ENCODE data around the gene PNLIPRP1. TPM values are rescaled to one million over a fixed set of nuclear protein-coding genes. Genes with fewer than 3 reads are reported as not detected.

PNLIPRP1 gene
- total RNA-seq, 1 donor, result not detected

DNA sequence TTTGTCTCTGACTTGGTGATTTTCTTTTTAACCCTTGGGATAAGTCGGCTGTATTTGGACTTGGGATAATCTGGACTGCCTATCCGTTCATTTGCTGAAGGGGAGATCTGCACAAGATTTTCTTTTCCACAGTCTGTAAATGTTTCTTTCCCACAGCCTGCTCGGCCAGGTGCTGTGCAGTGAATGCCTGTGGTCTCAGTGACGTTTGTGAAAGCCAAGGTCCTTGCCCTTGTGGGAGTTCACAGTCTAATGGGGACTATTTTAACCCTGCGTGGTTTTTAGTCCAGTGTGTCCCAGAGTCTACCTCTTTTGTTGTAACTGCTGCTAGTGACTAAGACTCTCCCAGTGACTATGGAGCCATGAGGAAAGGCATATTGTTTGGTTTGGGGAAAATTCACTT, 36.1 kb upstream of the PNLIPRP1 start:
- no peak for DNase-seq (ENCODE audit: low read depth)
- TF ChIP-seq, protein P1, sequence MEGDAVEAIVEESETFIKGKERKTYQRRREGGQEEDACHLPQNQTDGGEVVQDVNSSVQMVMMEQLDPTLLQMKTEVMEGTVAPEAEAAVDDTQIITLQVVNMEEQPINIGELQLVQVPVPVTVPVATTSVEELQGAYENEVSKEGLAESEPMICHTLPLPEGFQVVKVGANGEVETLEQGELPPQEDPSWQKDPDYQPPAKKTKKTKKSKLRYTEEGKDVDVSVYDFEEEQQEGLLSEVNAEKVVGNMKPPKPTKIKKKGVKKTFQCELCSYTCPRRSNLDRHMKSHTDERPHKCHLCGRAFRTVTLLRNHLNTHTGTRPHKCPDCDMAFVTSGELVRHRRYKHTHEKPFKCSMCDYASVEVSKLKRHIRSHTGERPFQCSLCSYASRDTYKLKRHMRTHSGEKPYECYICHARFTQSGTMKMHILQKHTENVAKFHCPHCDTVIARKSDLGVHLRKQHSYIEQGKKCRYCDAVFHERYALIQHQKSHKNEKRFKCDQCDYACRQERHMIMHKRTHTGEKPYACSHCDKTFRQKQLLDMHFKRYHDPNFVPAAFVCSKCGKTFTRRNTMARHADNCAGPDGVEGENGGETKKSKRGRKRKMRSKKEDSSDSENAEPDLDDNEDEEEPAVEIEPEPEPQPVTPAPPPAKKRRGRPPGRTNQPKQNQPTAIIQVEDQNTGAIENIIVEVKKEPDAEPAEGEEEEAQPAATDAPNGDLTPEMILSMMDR (IDR thresholded peaks at IDR 0.05; ENCODE audit: insufficient read depth, low read depth, low read length), result no peak
- H3K4me3 ChIP-seq (ENCODE audit: low read depth, low read length), result no peak overlapping the region

DNA sequence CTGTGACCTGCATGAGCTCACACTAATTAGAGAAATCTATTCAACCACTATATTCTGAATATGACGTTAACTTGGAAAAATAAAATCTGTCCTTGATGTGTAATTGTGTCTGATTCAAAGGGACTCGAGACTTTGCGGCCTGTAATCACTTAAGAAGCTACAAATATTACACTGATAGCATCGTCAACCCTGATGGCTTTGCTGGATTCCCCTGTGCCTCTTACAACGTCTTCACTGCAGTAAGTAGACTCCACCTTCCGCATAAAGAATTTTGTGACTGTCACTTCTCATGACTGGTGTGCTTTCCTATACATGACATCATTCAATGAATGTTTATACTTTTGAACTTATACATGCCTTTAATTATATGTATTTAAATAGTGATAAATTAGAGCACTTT, 34.9 kb upstream of the PNLIPRP1 start:
- TF ChIP-seq, protein P1 (IDR thresholded peaks at IDR 0.05; ENCODE audit: insufficient read depth, low read depth, low read length), result no peak
- DNase-seq (ENCODE audit: low read depth), result no peak
- H3K4me3 ChIP-seq (ENCODE audit: low read depth, low read length), result no peak overlapping the region

DNA sequence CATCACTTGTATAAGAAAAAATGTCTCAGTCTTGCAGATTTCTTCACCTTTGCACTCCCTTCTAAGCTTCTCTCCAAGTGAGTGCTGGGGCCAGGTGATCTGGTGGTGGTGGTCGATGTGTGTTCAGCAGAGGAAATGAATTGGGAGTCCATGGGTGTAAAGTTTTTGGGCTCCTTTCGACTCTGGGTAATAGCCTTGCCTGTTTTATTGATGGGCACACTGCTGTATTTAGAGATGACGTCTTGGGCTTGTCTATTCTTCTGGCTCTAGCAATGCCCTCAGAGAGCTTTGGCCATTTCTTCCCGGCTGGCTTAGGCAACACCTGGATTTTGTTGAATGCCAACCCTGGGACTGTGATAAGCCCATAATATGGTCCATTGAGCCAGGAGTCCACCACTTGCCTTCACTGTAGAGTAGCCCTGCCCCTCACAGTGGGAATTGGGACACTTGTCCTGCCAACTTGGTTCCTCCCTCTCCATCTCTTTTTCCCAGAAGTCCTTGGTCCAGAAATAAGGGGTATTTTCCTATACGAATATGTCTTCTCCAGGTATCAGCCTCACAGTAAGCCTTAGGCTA, 33.4 kb upstream of the PNLIPRP1 start:
- TF ChIP-seq, protein P1 (IDR thresholded peaks at IDR 0.05; ENCODE audit: insufficient read depth, low read depth, low read length), result no peak

DNA sequence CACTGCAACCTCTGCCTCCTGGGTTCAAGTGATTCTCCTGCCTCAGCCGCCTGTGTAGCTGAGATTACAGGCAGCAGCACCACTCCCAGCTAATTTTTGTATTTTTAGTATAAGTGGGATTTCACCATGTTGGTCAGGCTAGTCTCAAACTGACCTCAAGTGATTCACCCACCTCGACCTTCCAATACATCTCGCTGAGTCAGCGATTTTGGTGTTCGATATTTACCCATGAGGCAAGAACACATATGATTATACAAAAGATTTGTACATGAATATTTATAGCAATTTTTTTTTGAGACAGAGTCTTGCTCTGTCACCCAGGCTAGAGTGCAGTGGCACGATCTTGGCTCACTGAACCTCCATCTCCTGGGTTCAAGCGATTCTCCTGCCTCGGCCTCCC, 25.2 kb upstream of the PNLIPRP1 start:
- no peak for DNase-seq (ENCODE audit: low read depth)
- H3K4me3 ChIP-seq (ENCODE audit: low read depth, low read length), result no peak overlapping the region
- TF ChIP-seq, protein P1 (IDR thresholded peaks at IDR 0.05; ENCODE audit: insufficient read depth, low read depth, low read length), result no peak

More for the DNA sequence above, 33.4 kb upstream of the PNLIPRP1 start:
- H3K4me3 ChIP-seq (ENCODE audit: low read depth, low read length), result no peak overlapping the region
- no peak for DNase-seq (ENCODE audit: low read depth)

DNA sequence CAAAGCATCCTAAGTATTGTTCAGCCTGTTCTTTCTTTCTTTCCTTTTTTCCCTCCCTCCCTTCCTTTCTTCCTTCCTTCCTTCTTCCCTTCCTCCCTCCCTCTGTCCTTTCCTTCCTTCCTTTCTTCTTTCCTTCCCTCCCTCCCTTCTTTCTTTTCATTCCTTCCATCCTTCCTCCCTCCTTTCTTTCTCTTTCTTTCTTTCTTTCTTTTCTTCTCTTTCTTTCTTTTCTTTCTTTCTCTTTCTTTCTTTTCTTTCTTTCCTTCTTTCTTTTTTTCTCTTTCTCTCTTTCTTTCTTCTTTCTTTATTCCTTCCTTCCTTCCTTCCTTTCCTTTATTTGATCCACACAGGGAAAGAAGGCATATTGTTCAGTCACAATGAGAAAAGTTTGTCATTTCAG, 23.8 kb upstream of the PNLIPRP1 start:
- TF ChIP-seq, protein P1 (IDR thresholded peaks at IDR 0.05; ENCODE audit: insufficient read depth, low read depth, low read length), result no peak
- H3K4me3 ChIP-seq (ENCODE audit: low read depth, low read length), result no peak overlapping the region
- DNase-seq (ENCODE audit: low read depth), result no peak

DNA sequence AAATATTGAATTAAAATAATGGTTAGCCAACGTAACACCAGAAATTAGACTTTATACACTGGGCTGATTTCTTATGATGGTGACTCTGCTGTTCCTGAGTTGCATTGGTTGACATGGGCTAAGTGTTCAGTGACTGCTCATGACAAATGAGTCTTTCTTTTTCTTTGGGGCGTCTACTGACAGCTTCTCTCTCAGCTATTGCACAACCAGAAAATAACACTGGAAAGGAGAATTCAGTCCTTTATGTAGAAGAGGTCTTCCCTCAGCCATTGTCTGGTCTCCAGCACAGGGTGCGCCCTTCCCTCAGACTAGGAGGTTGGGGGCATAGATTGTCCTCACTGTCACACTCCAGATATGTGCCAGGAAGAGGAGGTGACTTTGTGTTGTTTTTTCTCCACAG, 23.4 kb upstream of the PNLIPRP1 start:
- TF ChIP-seq, protein P1 (IDR thresholded peaks at IDR 0.05; ENCODE audit: insufficient read depth, low read depth, low read length), result no peak

DNA sequence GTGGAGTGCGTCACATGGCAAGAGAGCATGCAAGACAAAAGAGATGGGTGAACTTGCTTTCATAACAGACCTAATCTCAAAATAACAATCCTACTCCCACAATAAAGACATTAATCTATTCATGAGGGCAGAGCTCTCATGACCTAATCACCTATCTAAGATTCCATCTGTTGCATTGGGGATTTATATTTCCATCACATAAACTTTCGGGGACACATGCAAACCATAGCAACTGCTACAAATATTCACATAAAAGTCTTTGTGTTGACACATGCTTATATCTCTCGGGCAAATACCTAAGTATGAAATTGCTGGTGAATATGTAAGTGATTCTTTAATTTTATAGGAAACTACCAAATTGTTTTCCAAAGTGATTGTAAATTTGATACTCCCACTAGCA, 16.0 kb upstream of the PNLIPRP1 start:
- H3K4me3 ChIP-seq (ENCODE audit: low read depth, low read length), result no peak overlapping the region
- no peak for DNase-seq (ENCODE audit: low read depth)
- TF ChIP-seq, protein P1 (IDR thresholded peaks at IDR 0.05; ENCODE audit: insufficient read depth, low read depth, low read length), result no peak

More for the DNA sequence above, 23.4 kb upstream of the PNLIPRP1 start:
- H3K4me3 ChIP-seq (ENCODE audit: low read depth, low read length), result no peak overlapping the region
- no peak for DNase-seq (ENCODE audit: low read depth)

Data from fibroblast of villous mesenchyme (primary cell).